ENCODE measurements around the gene COL6A1. TPM values are rescaled to one million over a fixed set of nuclear protein-coding genes. Genes with fewer than 3 reads are reported as not detected.

COL6A1 gene
- total RNA-seq, 3 donors from 2014 or later (not counting 1 experiment from before 2014, with no cell fraction given) = 1.0 to 5.2 (median 2.5) TPM

GRCh38 chr21:45987121-45987711 lies 5.6 kb downstream of the COL6A1 start:
- intact Hi-C loops (cut with micrococcal nuclease) = no loop called here
- 94% methylated on average over 29 of the region's 29 CpGs for WGBS (ENCODE audit: insufficient coverage)

GRCh38 chr21:45988366-45989347 lies 7.1 kb downstream of the COL6A1 start:
- DNase-seq (no peak), ATAC-seq (no peak)
- intact Hi-C loops (cut with micrococcal nuclease) = no loop called here
- Histone ChIP-seq H3K27me3 (ENCODE audit: control insufficient read depth, insufficient read depth, low read length) (no peaks in the 10 kb centered on the region), H3K4me1 (ENCODE audit: control insufficient read depth, insufficient read depth, low read length) (no peaks in the 10 kb centered on the region), H3K27ac (ENCODE audit: low read length) (no peak overlapping the region), H3K36me3 (ENCODE audit: control insufficient read depth, insufficient read depth, low read length) (no peaks in the 10 kb centered on the region), H3K9me3 (ENCODE audit: control insufficient read depth, insufficient read depth, low read length) (no peaks in the 10 kb centered on the region), H3K4me3 (ENCODE audit: low read length) (no peak overlapping the region)
- peaks cover 0 to 9% of the 10 kb centered on the region in 2 donors for H3K27me3 Mint-ChIP-seq (ENCODE audit: low read depth in 2 of 2)
- H3K9me3 Mint-ChIP-seq = peaks cover 5 to 6% of the 10 kb centered on the region in 2 donors
- H3K27ac Mint-ChIP-seq = no peak overlapping the region
- peaks cover 0 to 9% of the 10 kb centered on the region in 2 donors for H3K4me1 Mint-ChIP-seq
- H3K36me3 Mint-ChIP-seq = no peaks in the 10 kb centered on the region
- no peak for TF ChIP-seq CTCF (IDR thresholded peaks at IDR 0.05)
- 86% methylated on average over 28 of the region's 36 CpGs for WGBS (ENCODE audit: insufficient coverage)
- H3K4me3 Mint-ChIP-seq = no peak overlapping the region

More at GRCh38 chr21:45987121-45987711, 5.6 kb downstream of the COL6A1 start:
- Histone ChIP-seq H3K9me3 (ENCODE audit: control insufficient read depth, insufficient read depth, low read length) (no peaks in the 10 kb centered on the region), H3K27me3 (ENCODE audit: control insufficient read depth, insufficient read depth, low read length) (peaks cover 8% of the 10 kb centered on the region), H3K27ac (ENCODE audit: low read length) (no peak overlapping the region), H3K4me3 (ENCODE audit: low read length) (no peak overlapping the region), H3K36me3 (ENCODE audit: control insufficient read depth, insufficient read depth, low read length) (no peaks in the 10 kb centered on the region), H3K4me1 (ENCODE audit: control insufficient read depth, insufficient read depth, low read length) (peaks cover 5% of the 10 kb centered on the region)
- peaks cover 5 to 6% of the 10 kb centered on the region in 2 donors for H3K9me3 Mint-ChIP-seq
- DNase-seq = no peak
- peaks cover 0 to 9% of the 10 kb centered on the region in 2 donors for H3K27me3 Mint-ChIP-seq (ENCODE audit: low read depth in 2 of 2)
- peaks cover 0 to 9% of the 10 kb centered on the region in 2 donors for H3K4me1 Mint-ChIP-seq
- H3K4me3 Mint-ChIP-seq = no peak overlapping the region
- H3K27ac Mint-ChIP-seq = no peak overlapping the region
- no peak for ATAC-seq
- TF ChIP-seq CTCF (IDR thresholded peaks at IDR 0.05) = no peak
- no peaks in the 10 kb centered on the region for H3K36me3 Mint-ChIP-seq

GRCh38 chr21:45989355-45990048 lies 7.9 kb downstream of the COL6A1 start:
- 89% methylated on average over 26 of the region's 32 CpGs for WGBS (ENCODE audit: insufficient coverage)
- Histone ChIP-seq H3K4me1 (ENCODE audit: control insufficient read depth, insufficient read depth, low read length) (no peaks in the 10 kb centered on the region), H3K9me3 (ENCODE audit: control insufficient read depth, insufficient read depth, low read length) (no peaks in the 10 kb centered on the region), H3K27ac (ENCODE audit: low read length) (no peak overlapping the region), H3K4me3 (ENCODE audit: low read length) (no peak overlapping the region), H3K27me3 (ENCODE audit: control insufficient read depth, insufficient read depth, low read length) (no peaks in the 10 kb centered on the region), H3K36me3 (ENCODE audit: control insufficient read depth, insufficient read depth, low read length) (no peaks in the 10 kb centered on the region)
- H3K36me3 Mint-ChIP-seq = no peaks in the 10 kb centered on the region
- peaks cover 0 to 6% of the 10 kb centered on the region in 2 donors for H3K4me1 Mint-ChIP-seq
- H3K27ac Mint-ChIP-seq = no peak overlapping the region
- TF ChIP-seq CTCF (IDR thresholded peaks at IDR 0.05) = no peak
- DNase-seq (peak in 1 of 2 donors; percentile 15), ATAC-seq (no peak)
- no peak overlapping the region for H3K4me3 Mint-ChIP-seq
- peaks cover 4% of the 10 kb centered on the region in 2 donors for H3K9me3 Mint-ChIP-seq
- intact Hi-C loops (cut with micrococcal nuclease) = no loop called here
- H3K27me3 Mint-ChIP-seq (ENCODE audit: low read depth in 2 of 2) = peaks cover 0 to 7% of the 10 kb centered on the region in 2 donors

Measured in natural killer cell (primary cell).